Psoas muscle (tissue), 8 donors: ENCODE results near the gene JPH2. TPM values are rescaled to one million over a fixed set of nuclear protein-coding genes. Genes with fewer than 3 reads are reported as not detected.
A peak's percentile ranks its signal among the peaks of the same experiment; 100 is the strongest.

Source experiments
- ATAC-seq, 4 donors: fragments of 200-7000 bp; cut with Tn5 transposase; one replicate each; pipeline ENCODE4 v1.9.1; 2020; ENCODE audit warnings: moderate library complexity in 3 of 4, mild to moderate bottlenecking in 2 of 4
- DNase-seq, 2 donors: peaks; one replicate each; pipeline ENCODE4 v3.0.0-alpha.2; 2020
- H3K27ac ChIP-seq: fragments of 200-600 bp; one replicate; pipeline ENCODE4 v1.8.0; 2022
- H3K27me3 ChIP-seq, 3 donors: fragments of 200-600 bp in 1 of 3; one replicate each; pipeline versions ENCODE4 v1.6.1 to v1.8.0; 2013 to 2022; ENCODE audit warnings: low read length in 2 of 3, mild to moderate bottlenecking in 2 of 3, moderate library complexity in 1 of 3; ENCODE audit not compliant: insufficient read depth in 3 of 3
- H3K36me3 ChIP-seq, 2 donors: fragments of 200-600 bp in 1 of 2; one replicate each; pipeline versions ENCODE4 v1.6.1 to v1.8.0; 2013 to 2022; ENCODE audit warnings: low read depth in 1 of 2, mild to moderate bottlenecking in 1 of 2, moderate library complexity in 1 of 2; ENCODE audit not compliant: insufficient read depth in 1 of 2
- H3K4me1 ChIP-seq: fragments of 200-600 bp; one replicate; pipeline ENCODE4 v1.8.0; 2022
- H3K4me3 ChIP-seq: fragments of 200-600 bp; one replicate; pipeline ENCODE4 v1.8.0; 2022; ENCODE audit warnings: mild to moderate bottlenecking
- H3K9me3 ChIP-seq: fragments of 200-600 bp; one replicate; pipeline ENCODE4 v1.8.0; 2022
- WGBS, 3 donors: extraction: QIAGEN DNeasy Blood & Tissue Kit; methylation state at CpG; one replicate each; pipeline versions ENCODE4 v1.1.6 to v1.1.7; 2013; 5-methylcytosine and 5-hydroxymethylcytosine counted together
- intact Hi-C, 2 donors: fragments of 100-400 bp; cut with DNase I; formaldehyde crosslinking; loops; one replicate each; pipeline versions ENCODE4 v1.11.0 to v1.14.2; 2022
- polyA plus RNA-seq, 3 donors: library from polyadenylated mRNA; stranded (reverse); fragments of 200-250 nt; gene quantifications; one replicate each; pipeline ENCODE4 v1.2.3, GENCODE V29; 2013
- total RNA-seq, 4 donors: library from RNA; stranded (reverse); fragmentation: NEBNext Ultra II Directional in 2 of 4; extraction: Animal tissue kit (Norgen Biotek cat#: 25700) in 2 of 4; gene quantifications; one replicate each; pipeline versions ENCODE4 v1.2.1 to v1.2.4, GENCODE V29; 2021 to 2023
- TF ChIP-seq, protein P1 (sequence below): fragments of 200-600 bp; IDR thresholded peaks from one replicate; pipeline ENCODE4 v1.8.0; 2022; ENCODE audit warnings: antibody characterized with exemption
- donor health status: healthy with polysubstance abuse.
- donor health status: DM: no; HTN: no; CAD: no; lungs with moderate emphysema.
- donor health status: Bipolar disorder and iron deficiency.
- donor health status: healthy.
- donor health status: DM: yes; HTN: yes; CAD: no.
- donor health status: DM: no; HTN: no; CAD: no.
- donor health status: DM: no; HTN: no; CAD: no.
- donor health status: DM: yes; HTN: yes; CAD: no.

JPH2 gene
- total and polyA plus RNA-seq, 7 donors: 13.5 to 145 (median 48.0) TPM

- intact Hi-C loops: loop anchor here (5.0 to 10.0 kb wide), 6 partner anchors 265 to 1135 kb away; partner anchors contain the start of genes TTPAL (in 2 of the 2), SDC4 (in 1 of the 2) and YWHAB (in 1 of the 2)
- peak overlapping the region; percentile 92 for H3K27ac ChIP-seq
- ATAC-seq: peak; percentile 4 to 21 (median 18)
- H3K27me3 ChIP-seq: no peaks in the 10 kb centered on the region
- H3K4me3 ChIP-seq: peak overlapping the region; percentile 77
- DNase-seq: peak in 1 of 2 donors; percentile 28
- peaks cover 4 to 17% of the 10 kb centered on the region in 2 donors for H3K36me3 ChIP-seq
- peaks cover 43% of the 10 kb centered on the region for H3K4me1 ChIP-seq
- TF ChIP-seq, protein P1, sequence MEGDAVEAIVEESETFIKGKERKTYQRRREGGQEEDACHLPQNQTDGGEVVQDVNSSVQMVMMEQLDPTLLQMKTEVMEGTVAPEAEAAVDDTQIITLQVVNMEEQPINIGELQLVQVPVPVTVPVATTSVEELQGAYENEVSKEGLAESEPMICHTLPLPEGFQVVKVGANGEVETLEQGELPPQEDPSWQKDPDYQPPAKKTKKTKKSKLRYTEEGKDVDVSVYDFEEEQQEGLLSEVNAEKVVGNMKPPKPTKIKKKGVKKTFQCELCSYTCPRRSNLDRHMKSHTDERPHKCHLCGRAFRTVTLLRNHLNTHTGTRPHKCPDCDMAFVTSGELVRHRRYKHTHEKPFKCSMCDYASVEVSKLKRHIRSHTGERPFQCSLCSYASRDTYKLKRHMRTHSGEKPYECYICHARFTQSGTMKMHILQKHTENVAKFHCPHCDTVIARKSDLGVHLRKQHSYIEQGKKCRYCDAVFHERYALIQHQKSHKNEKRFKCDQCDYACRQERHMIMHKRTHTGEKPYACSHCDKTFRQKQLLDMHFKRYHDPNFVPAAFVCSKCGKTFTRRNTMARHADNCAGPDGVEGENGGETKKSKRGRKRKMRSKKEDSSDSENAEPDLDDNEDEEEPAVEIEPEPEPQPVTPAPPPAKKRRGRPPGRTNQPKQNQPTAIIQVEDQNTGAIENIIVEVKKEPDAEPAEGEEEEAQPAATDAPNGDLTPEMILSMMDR: no peak
- WGBS, 3 donors: 0 to 1% (median 1%) methylated on average over 30 to 31 of the region's 31 CpGs
- H3K9me3 ChIP-seq: no peaks in the 10 kb centered on the region
These were observed 22.9 kb upstream of the JPH2 start for GRCh38 chr20:44209686-44210405.

GRCh38 chr20:44208770-44209169 is 21.8 kb upstream of the JPH2 start:
- Histone ChIP-seq H3K27me3 (no peaks in the 10 kb centered on the region), H3K36me3 (peaks cover 4 to 22% of the 10 kb centered on the region in 2 donors), H3K9me3 (no peaks in the 10 kb centered on the region), H3K27ac (peak overlapping the region; percentile 92), H3K4me1 (peaks cover 54% of the 10 kb centered on the region), H3K4me3 (peak overlapping the region; percentile 77)
- intact Hi-C loops: loop anchor here in 1 of 2 donors (10.0 kb wide), 1 partner anchor 1136 kb away; the partner anchor contains the start of gene SDC4
- DNase-seq (no peak), ATAC-seq (no peak)
- WGBS, 3 donors: 13 to 33% (median 14%) methylated on average over 7 of the region's 7 CpGs
- TF ChIP-seq, protein P1: no peak

DNA sequence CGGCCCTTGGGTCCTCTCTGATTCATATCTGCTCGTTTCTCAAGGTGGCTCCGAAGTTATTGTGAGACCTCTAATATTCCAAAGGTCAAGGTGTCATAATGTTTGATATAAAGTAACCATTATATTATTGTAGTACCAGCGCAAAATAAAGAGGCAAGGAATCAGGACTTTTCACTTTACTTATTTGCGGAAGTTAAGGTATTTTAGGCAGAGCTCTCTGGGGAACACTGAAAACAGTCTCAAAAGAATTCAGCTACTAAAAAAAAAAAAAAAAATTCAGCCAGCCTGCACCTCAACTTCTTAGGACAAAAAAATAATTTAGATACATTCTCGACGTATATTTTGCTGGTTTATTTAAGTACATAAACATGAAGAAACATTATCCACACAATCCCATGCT is 21.2 kb upstream of the JPH2 start:
- TF ChIP-seq, protein P1: no peak
- peak overlapping the region; percentile 92 for H3K27ac ChIP-seq
- H3K27me3 ChIP-seq: no peaks in the 10 kb centered on the region
- peaks cover 56% of the 10 kb centered on the region for H3K4me1 ChIP-seq
- intact Hi-C loops: loop anchor here in 1 of 2 donors (10.0 kb wide), 1 partner anchor 1137 kb away; the partner anchor contains the start of gene SDC4
- H3K4me3 ChIP-seq: peak overlapping the region; percentile 77
- 23 to 43% (median 35%) methylated on average over 7 of the region's 7 CpGs for WGBS, 3 donors
- no peaks in the 10 kb centered on the region for H3K9me3 ChIP-seq
- no peak for ATAC-seq
- H3K36me3 ChIP-seq: peaks cover 4 to 22% of the 10 kb centered on the region in 2 donors
- DNase-seq: no peak

DNA sequence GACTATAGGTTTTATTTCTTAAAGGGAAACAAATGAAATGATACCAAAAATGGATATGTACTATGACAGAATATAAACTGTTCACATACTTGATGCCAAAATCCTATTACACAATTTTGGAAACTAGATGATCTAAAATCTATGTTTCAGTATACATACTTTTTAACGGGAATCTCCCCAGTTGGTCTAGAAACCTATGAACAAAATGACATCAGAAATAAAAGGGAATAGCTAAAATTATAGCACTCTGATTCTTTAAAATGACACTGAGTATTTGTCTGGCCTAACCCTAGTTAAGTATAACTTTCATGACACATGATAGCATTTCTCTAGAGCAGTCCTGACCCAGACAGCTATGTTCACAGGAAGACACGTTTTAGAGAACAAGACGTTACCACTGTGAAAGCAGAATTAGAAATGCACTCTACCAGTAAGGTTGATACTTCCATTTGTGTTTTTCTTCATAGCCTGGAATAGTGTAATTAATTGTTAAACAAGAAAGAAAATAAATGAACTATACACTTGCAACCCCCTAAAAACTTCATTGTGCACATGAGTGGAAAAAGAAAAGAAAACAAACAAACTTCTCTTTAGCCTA is 20.2 kb upstream of the JPH2 start:
- H3K27ac ChIP-seq: peak overlapping the region; percentile 92
- H3K27me3 ChIP-seq: no peaks in the 10 kb centered on the region
- intact Hi-C loops: loop anchor here in 1 of 2 donors (10.0 kb wide), 1 partner anchor 1138 kb away; the partner anchor contains the start of gene SDC4
- 11 to 25% (median 11%) methylated on average over 3 of the region's 3 CpGs for WGBS, 3 donors
- no peaks in the 10 kb centered on the region for H3K9me3 ChIP-seq
- H3K36me3 ChIP-seq: peaks cover 4 to 29% of the 10 kb centered on the region in 2 donors
- peaks cover 55% of the 10 kb centered on the region for H3K4me1 ChIP-seq
- peak overlapping the region; percentile 77 for H3K4me3 ChIP-seq
- ATAC-seq (peak in 2 of 4 donors; percentile 31 to 40), DNase-seq (no peak)
- TF ChIP-seq, protein P1: no peak
